ENCODE measurements around the gene TNNI2. TPM values are rescaled to one million over a fixed set of nuclear protein-coding genes. Genes with fewer than 3 reads are reported as not detected.

Gene TNNI2
- total and polyA plus RNA-seq, 2 donors (not counting 1 experiment from before 2014, with no cell fraction given) = 2.9 to 12.9 TPM

GRCh38 chr11:1796413-1797011 is 42.3 kb upstream of the TNNI2 start:
- no peaks in the 10 kb centered on the region for H3K9me3 ChIP-seq (ENCODE audit: control extremely low read depth in 1 of 3, control insufficient read depth in 2 of 3, insufficient read depth in 1 of 3, low read length in 2 of 3)
- TF ChIP-seq EZH2 (IDR thresholded peaks at IDR 0.05; ENCODE audit: borderline replicate concordance, insufficient read depth, low read depth, low read length, poor library complexity, severe bottlenecking) (no peak), CTCF (IDR thresholded peaks at IDR 0.05) (no peak)
- WGBS (ENCODE audit: insufficient coverage) = 87% methylated on average over 12 of the region's 12 CpGs
- no peak overlapping the region for H3K27ac ChIP-seq (ENCODE audit: low read length in 2 of 2)
- no peaks in the 10 kb centered on the region for H4K20me1 ChIP-seq (ENCODE audit: control insufficient read depth, insufficient read depth, low read length, poor library complexity, severe bottlenecking)
- H3K4me3 ChIP-seq (ENCODE audit: control extremely low read depth in 1 of 5, extremely low read depth in 1 of 5, insufficient read depth in 1 of 5, low read depth in 2 of 5, low read length in 4 of 5) = no peak overlapping the region
- no peak for ATAC-seq (ENCODE audit: low read depth)
- peaks cover 49% of the 10 kb centered on the region for H3K27me3 Mint-ChIP-seq
- peaks cover 2% of the 10 kb centered on the region for H3K4me1 Mint-ChIP-seq
- intact Hi-C loops (cut with micrococcal nuclease) = no loop called here
- H3K27ac Mint-ChIP-seq = peak overlapping the region; percentile 60
- H3K36me3 ChIP-seq (replicated peaks in 1 of 2; ENCODE audit: control extremely low read depth in 1 of 2, control insufficient read depth in 1 of 2, extremely low read depth in 1 of 2, insufficient read depth in 2 of 2, low read length in 1 of 2) = no peaks in the 10 kb centered on the region
- no peak overlapping the region for H3K4me2 ChIP-seq (replicated peaks; ENCODE audit: low read depth, low read length, poor library complexity, severe bottlenecking)
- H3K9ac ChIP-seq (ENCODE audit: low read length) = no peak overlapping the region
- CTCF ChIA-PET = no interaction called here
- POLR2A ChIA-PET = no interaction called here
- no peak overlapping the region for H2AFZ ChIP-seq (ENCODE audit: insufficient read depth, low read depth, low read length, poor library complexity, severe bottlenecking)
- no peaks in the 10 kb centered on the region for H3K79me2 ChIP-seq (ENCODE audit: control insufficient read depth, insufficient read depth, low read length)
- no peaks in the 10 kb centered on the region for H3K9me3 Mint-ChIP-seq (ENCODE audit: insufficient read depth)
- H3K27me3 ChIP-seq (replicated peaks in 1 of 4; ENCODE audit: control extremely low read depth in 1 of 4, control insufficient read depth in 3 of 4, insufficient read depth in 4 of 4, low read length in 3 of 4) = peaks cover 0 to 7% (median 0%) of the 10 kb centered on the region in 4 experiments
- H3K4me1 ChIP-seq (ENCODE audit: control insufficient read depth in 2 of 2, insufficient read depth in 2 of 2, low read length in 2 of 2) = no peaks in the 10 kb centered on the region
- no peak overlapping the region for H3K4me3 Mint-ChIP-seq
- DNase-seq = no peak

- no peak overlapping the region for H3K27ac Mint-ChIP-seq
- H3K9me3 Mint-ChIP-seq (ENCODE audit: insufficient read depth) = no peaks in the 10 kb centered on the region
- TF ChIP-seq EZH2 (IDR thresholded peaks at IDR 0.05; ENCODE audit: borderline replicate concordance, insufficient read depth, low read depth, low read length, poor library complexity, severe bottlenecking) = no peak
- Histone ChIP-seq H3K4me3 (ENCODE audit: control extremely low read depth in 1 of 5, extremely low read depth in 1 of 5, insufficient read depth in 1 of 5, low read depth in 2 of 5, low read length in 4 of 5) (no peak overlapping the region), H3K9ac (ENCODE audit: low read length) (no peak overlapping the region), H3K4me2 (replicated peaks; ENCODE audit: low read depth, low read length, poor library complexity, severe bottlenecking) (no peak overlapping the region), H3K9me3 (ENCODE audit: control extremely low read depth in 1 of 3, control insufficient read depth in 2 of 3, insufficient read depth in 1 of 3, low read length in 2 of 3) (no peaks in the 10 kb centered on the region), H3K27me3 (replicated peaks in 1 of 4; ENCODE audit: control extremely low read depth in 1 of 4, control insufficient read depth in 3 of 4, insufficient read depth in 4 of 4, low read length in 3 of 4) (peaks cover 0 to 7% (median 0%) of the 10 kb centered on the region in 4 experiments), H3K4me1 (ENCODE audit: control insufficient read depth in 2 of 2, insufficient read depth in 2 of 2, low read length in 2 of 2) (no peaks in the 10 kb centered on the region), H3K79me2 (ENCODE audit: control insufficient read depth, insufficient read depth, low read length) (no peaks in the 10 kb centered on the region), H3K27ac (ENCODE audit: low read length in 2 of 2) (no peak overlapping the region), H4K20me1 (ENCODE audit: control insufficient read depth, insufficient read depth, low read length, poor library complexity, severe bottlenecking) (no peaks in the 10 kb centered on the region), H3K36me3 (replicated peaks in 1 of 2; ENCODE audit: control extremely low read depth in 1 of 2, control insufficient read depth in 1 of 2, extremely low read depth in 1 of 2, insufficient read depth in 2 of 2, low read length in 1 of 2) (no peaks in the 10 kb centered on the region), H2AFZ (ENCODE audit: insufficient read depth, low read depth, low read length, poor library complexity, severe bottlenecking) (no peak overlapping the region)
- H3K4me1 Mint-ChIP-seq = peaks cover 2% of the 10 kb centered on the region
- H3K27me3 Mint-ChIP-seq = peaks cover 49% of the 10 kb centered on the region
- H3K4me3 Mint-ChIP-seq = no peak overlapping the region
- no peak for DNase-seq
- WGBS (ENCODE audit: insufficient coverage) = 97% methylated on average over 7 of the region's 14 CpGs
- ATAC-seq (ENCODE audit: low read depth) = no peak
- CTCF ChIA-PET = interaction anchor here (1.4 kb wide), 1 partner anchor 104 kb away, joined by 6 read pairs; no protein-coding TSS in a partner anchor
- intact Hi-C loops (cut with micrococcal nuclease) = no loop called here
- POLR2A ChIA-PET = no interaction called here
Observed at GRCh38 chr11:1797391-1798125, 41.2 kb upstream of the TNNI2 start.
